Measurements from ENCODE around the gene PLXNA3. TPM values are rescaled to one million over a fixed set of nuclear protein-coding genes. Genes with fewer than 3 reads are reported as not detected.
A peak's percentile ranks its signal among the peaks of the same experiment; 100 is the strongest.

Gene PLXNA3
- total and polyA plus RNA-seq, 12 donors, result 9.7 to 35.3 (median 16.7) TPM

- Histone ChIP-seq H3K4me3 (no peak overlapping the region), H3K36me3 (peaks cover 0 to 10% (median 0%) of the 10 kb centered on the region in 9 donors), H3K27me3 (no peaks in the 10 kb centered on the region), H3K27ac (peak overlapping the region in 9 of 10 donors; percentile 14 to 86 (median 75)), H3K4me1 (peaks cover 0 to 22% (median 0%) of the 10 kb centered on the region in 9 donors), H3K9me3 (no peaks in the 10 kb centered on the region)
- ATAC-seq, result no peak
- no peak for DNase-seq
- intact Hi-C loops (cut with DNase I), result no loop called here
- no peak for TF ChIP-seq CTCF (IDR thresholded peaks at IDR 0.05)
- WGBS, 2 donors, result 88 to 92% methylated on average over 8 of the region's 8 CpGs
Observed at GRCh38 chrX:154419189-154419588, 38.9 kb upstream of the PLXNA3 start.

GRCh38 chrX:154419688-154420401, 38.2 kb upstream of the PLXNA3 start:
- Histone ChIP-seq H3K27ac (peak overlapping the region; percentile 20 to 86 (median 74)), H3K4me3 (peak overlapping the region in 7 of 10 donors; percentile 12 to 42 (median 32)), H3K4me1 (peaks cover 0 to 22% (median 0%) of the 10 kb centered on the region in 9 donors), H3K9me3 (no peaks in the 10 kb centered on the region), H3K27me3 (no peaks in the 10 kb centered on the region), H3K36me3 (peaks cover 0 to 10% (median 0%) of the 10 kb centered on the region in 9 donors)
- intact Hi-C loops (cut with DNase I), result no loop called here
- no peak for TF ChIP-seq CTCF (IDR thresholded peaks at IDR 0.05)
- 32 to 44% methylated on average over 14 to 19 of the region's 19 CpGs for WGBS, 2 donors
- ATAC-seq, result peak; percentile 71 to 96 (median 91)
- DNase-seq, result peak; percentile 28 to 56

- intact Hi-C loops (cut with DNase I), result no loop called here
- peak in 7 of 8 donors; percentile 17 to 56 (median 35) for ATAC-seq
- TF ChIP-seq CTCF (IDR thresholded peaks at IDR 0.05), result no peak
- H3K27me3 ChIP-seq, result no peaks in the 10 kb centered on the region
- no peaks in the 10 kb centered on the region for H3K9me3 ChIP-seq
- no peak for DNase-seq
- WGBS, 2 donors, result 23 to 48% methylated on average over 10 of the region's 10 CpGs
- peaks cover 0 to 6% (median 0%) of the 10 kb centered on the region in 9 donors for H3K36me3 ChIP-seq
- H3K4me3 ChIP-seq, result peak overlapping the region in 7 of 10 donors; percentile 12 to 42 (median 32)
- peaks cover 0 to 22% (median 0%) of the 10 kb centered on the region in 9 donors for H3K4me1 ChIP-seq
- peak overlapping the region; percentile 20 to 86 (median 74) for H3K27ac ChIP-seq
Observed at GRCh38 chrX:154420402-154420756, 37.7 kb upstream of the PLXNA3 start.

- WGBS, 2 donors, result 84 to 86% methylated on average over 13 of the region's 13 CpGs
- DNase-seq (no peak), ATAC-seq (no peak)
- no peaks in the 10 kb centered on the region for H3K27me3 ChIP-seq
- peak overlapping the region in 4 of 10 donors; percentile 35 to 90 (median 86) for H3K27ac ChIP-seq
- H3K4me3 ChIP-seq, result peak overlapping the region in 2 of 10 donors; percentile 72 to 80
- peaks cover 0 to 30% (median 17%) of the 10 kb centered on the region in 9 donors for H3K4me1 ChIP-seq
- no peaks in the 10 kb centered on the region for H3K9me3 ChIP-seq
- peaks cover 0 to 6% (median 0%) of the 10 kb centered on the region in 9 donors for H3K36me3 ChIP-seq
- intact Hi-C loops (cut with DNase I), result no loop called here
- no peak for TF ChIP-seq CTCF (IDR thresholded peaks at IDR 0.05)
Observed at GRCh38 chrX:154426916-154427770, 30.9 kb upstream of the PLXNA3 start.

All from heart right ventricle (tissue), 16 donors.